ENCODE results near the gene FXR2. TPM values are rescaled to one million over a fixed set of nuclear protein-coding genes. Genes with fewer than 3 reads are reported as not detected.

FXR2 gene
- total and polyA plus RNA-seq, 9 of the 15 experiments (the other 6 are each of a cell fraction or from before 2014, with no cell fraction given): 2.0 to 49.3 (median 24.5) TPM

GRCh38 chr17:7614425-7615264, at the start of gene FXR2 (continued):
- TF ChIP-seq ZNF408 (CRISPR knock-in tag; IDR thresholded peaks at IDR 0.05; ENCODE audit: low read depth) (no peak), FOS (IDR thresholded peaks at IDR 0.05; ENCODE audit: extremely low read depth, insufficient read length) (peak; percentile 80), SMC3 (conservative IDR thresholded peaks at IDR 0.05; ENCODE audit: insufficient read depth, low read depth, low read length) (0 out of 2 replicates have a peak, but pooled peaks have one; percentile 12), CREB1 (IDR thresholded peaks at IDR 0.05) (0 out of 2 replicates have a peak, but pooled peaks have one; percentile 23), CREB1 (CRISPR knock-in tag; IDR thresholded peaks at IDR 0.05) (peak; percentile 68; the same call in 1 of the 2 replicates), DEAF1 (CRISPR knock-in tag; IDR thresholded peaks at IDR 0.05) (no peak), SIN3B (IDR thresholded peaks at IDR 0.05; ENCODE audit: low read depth) (peak; percentile 43), SP2 (IDR thresholded peaks at IDR 0.05; ENCODE audit: extremely low read depth, low read depth, low read length, poor library complexity, severe bottlenecking) (peak; percentile 31), ZBTB34 (CRISPR knock-in tag; IDR thresholded peaks at IDR 0.05) (no peak), GTF2A2 (tag; IDR thresholded peaks at IDR 0.05) (no peak), ASH1L (IDR thresholded peaks at IDR 0.05; ENCODE audit: borderline replicate concordance, low read depth, partially characterized antibody) (peak; percentile 67), HCFC1 (IDR thresholded peaks at IDR 0.05; ENCODE audit: low read depth, low read length) (peak; percentile 28), TAF15 (IDR thresholded peaks at IDR 0.05; ENCODE audit: low read depth, low read length) (no peak), SMARCB1 (IDR thresholded peaks at IDR 0.05; ENCODE audit: insufficient read length, low read depth) (no peak), HOMEZ (CRISPR knock-in tag; IDR thresholded peaks at IDR 0.05) (no peak), PHF8 (IDR thresholded peaks at IDR 0.05; ENCODE audit: borderline replicate concordance, low read length) (peak; percentile 41; the same call in 1 of the 2 replicates), ZNF212 (CRISPR knock-in tag; IDR thresholded peaks at IDR 0.05) (no peak), HDAC2 (IDR thresholded peaks at IDR 0.05) (no peak), NFYB (IDR thresholded peaks at IDR 0.05; ENCODE audit: extremely low read depth, insufficient read length) (peak; percentile 67), EGR1 (conservative IDR thresholded peaks at IDR 0.05) (peak; percentile 50; the same call in 1 of the 2 replicates), JUND (IDR thresholded peaks at IDR 0.05; ENCODE audit: borderline replicate concordance, low read depth, low read length) (0 out of 2 replicates have a peak, but pooled peaks have one; percentile 28), JUND (tag; IDR thresholded peaks at IDR 0.05; ENCODE audit: borderline replicate concordance, low read depth, low read length) (no peak)

Data from K562 (cell line).